H1 (cell line): ENCODE measurements around the gene CHST11. TPM values are rescaled to one million over a fixed set of nuclear protein-coding genes. Genes with fewer than 3 reads are reported as not detected.

ENCODE experiments used
- ATF2 ChIP-seq: IDR thresholded peaks from 2 replicates; pipeline ENCODE4 v1.6.1; 2012; ENCODE audit warnings: low read length, inconsistent platforms
- MAFK ChIP-seq: IDR thresholded peaks from 2 replicates; pipeline ENCODE4 v1.6.1; 2012; ENCODE audit warnings: low read depth, mild to moderate bottlenecking, improper control_type of control experiment, low read length
- NRF1 ChIP-seq: IDR thresholded peaks from 2 replicates; pipeline ENCODE4 v1.6.1; 2011; ENCODE audit warnings: mild to moderate bottlenecking, low read depth, low read length, improper control_type of control experiment
- RAD21 ChIP-seq, 2 experiments: IDR thresholded peaks in 1 of 2; conservative IDR thresholded peaks in 1 of 2; 2 replicates each; pipeline ENCODE4 v1.6.1; 2011; ENCODE audit warnings: low read depth in 2 of 2, low read length in 2 of 2, improper control_type of control experiment in 1 of 2, inconsistent platforms in 1 of 2, mild to moderate bottlenecking in 1 of 2, moderate library complexity in 1 of 2
- RNF2 ChIP-seq: fragments of 200-900, 300-1000 bp; sonication (generic); IDR thresholded peaks from 2 replicates; pipeline ENCODE4 v1.7.1; 2016; ENCODE audit warnings: borderline replicate concordance, low read depth, mild to moderate bottlenecking, antibody characterized with exemption, low read length; ENCODE audit not compliant: poor library complexity, severe bottlenecking; ENCODE audit errors: missing control alignments
- ZNF274 ChIP-seq: IDR thresholded peaks from 2 replicates; pipeline ENCODE4 v1.7.0; 2012; ENCODE audit warnings: low read length, borderline replicate concordance; ENCODE audit errors: extremely low read depth
- polyA plus RNA-seq, 7 experiments: library from polyadenylated mRNA; depleted of rRNA in 3 of 7; stranded (reverse) in 5 of 7; unstranded in 2 of 7; fragments of >200 nt in 5 of 7; fragments of 200-250 nt in 2 of 7; gene quantifications; 1 replicate in 5 of 7; 2 replicates in 1 of 7; 4 replicates in 1 of 7; pipeline versions ENCODE4 v1.2.1 to v1.2.3, GENCODE V29; 2011 to 2013; ENCODE audit warnings: missing spikeins in 2 of 7, mixed read lengths in 2 of 7
- total RNA-seq: library from RNA; stranded (reverse); fragmentation: NEBNext Ultra II Directional; extraction: Animal tissue kit (Norgen Biotek cat#: 25700); gene quantifications from 2 replicates; pipeline ENCODE4 v1.2.1, GENCODE V29; 2021

CHST11 gene
- total and polyA plus RNA-seq, 2 of the 8 experiments (the other 6 are each of a cell fraction or from before 2014, with no cell fraction given): 14.4 to 20.8 TPM

- TF ChIP-seq MAFK (no peak), ZNF274 (no peak), NRF1 (no peak), RNF2 (no peak), RAD21 (IDR thresholded peaks at IDR 0.05 in 1 of 2, conservative IDR thresholded peaks at IDR 0.05 in 1 of 2; ENCODE audit: low read depth in 2 of 2, low read length in 2 of 2) (no peak), ATF2 (no peak)
Measured at GRCh38 chr12:104727726-104728465, 271.1 kb downstream of the CHST11 start (continued).
